Fibroblast of skin of left biceps (primary cell): ENCODE results near the gene PRKCE.

Experiments
- DNase-seq, 2 experiments: peaks; one replicate each; pipeline ENCODE4 v3.0.0-alpha.2; 2013; ENCODE audit warnings: low read depth in 2 of 2

Gene PRKCE

GRCh38 chr2:45962177-45962921, 310.9 kb downstream of the PRKCE start:
- peak; percentile 45 to 56 for DNase-seq

- DNase-seq, result no peak
Observed at GRCh38 chr2:45963816-45964215, 312.3 kb downstream of the PRKCE start.

- DNase-seq, result peak; percentile 54 to 59
Observed at GRCh38 chr2:45964223-45964841, 312.9 kb downstream of the PRKCE start.

GRCh38 chr2:45964906-45965305, 313.4 kb downstream of the PRKCE start:
- DNase-seq, result no peak

GRCh38 chr2:45965871-45966498, 314.5 kb downstream of the PRKCE start:
- DNase-seq, result no peak

- DNase-seq, result peak; percentile 36 to 41
Observed at GRCh38 chr2:45968946-45969584, 317.6 kb downstream of the PRKCE start.

- no peak for DNase-seq
Observed at GRCh38 chr2:45973426-45973825, 322.0 kb downstream of the PRKCE start.

GRCh38 chr2:45974056-45974455, 322.6 kb downstream of the PRKCE start:
- no peak for DNase-seq

- no peak for DNase-seq
Observed at GRCh38 chr2:45974762-45975408, 323.4 kb downstream of the PRKCE start.

- no peak for DNase-seq
Observed at GRCh38 chr2:45975752-45976517, 324.5 kb downstream of the PRKCE start.

- no peak for DNase-seq
Observed at GRCh38 chr2:45978302-45978859, 326.9 kb downstream of the PRKCE start.

GRCh38 chr2:45979065-45979464, 327.6 kb downstream of the PRKCE start:
- no peak for DNase-seq

GRCh38 chr2:45980161-45980865, 328.8 kb downstream of the PRKCE start:
- no peak for DNase-seq

GRCh38 chr2:45981384-45981930, 330.0 kb downstream of the PRKCE start:
- DNase-seq, result no peak

GRCh38 chr2:45982096-45982495, 330.6 kb downstream of the PRKCE start:
- no peak for DNase-seq

- DNase-seq, result no peak
Observed at GRCh38 chr2:45983213-45983612, 331.7 kb downstream of the PRKCE start.

GRCh38 chr2:45984366-45984765, 332.9 kb downstream of the PRKCE start:
- no peak for DNase-seq

GRCh38 chr2:45984896-45985473, 333.5 kb downstream of the PRKCE start:
- DNase-seq, result no peak

GRCh38 chr2:45986509-45986908, 335.0 kb downstream of the PRKCE start:
- no peak for DNase-seq

- no peak for DNase-seq
Observed at GRCh38 chr2:45987856-45988255, 336.4 kb downstream of the PRKCE start.
